ENCODE measurements around the gene NKX1-1. TPM values are rescaled to one million over a fixed set of nuclear protein-coding genes. Genes with fewer than 3 reads are reported as not detected.
A peak's percentile ranks its signal among the peaks of the same experiment; 100 is the strongest.

Gene NKX1-1
- total RNA-seq, 1 donor: not detected

DNA sequence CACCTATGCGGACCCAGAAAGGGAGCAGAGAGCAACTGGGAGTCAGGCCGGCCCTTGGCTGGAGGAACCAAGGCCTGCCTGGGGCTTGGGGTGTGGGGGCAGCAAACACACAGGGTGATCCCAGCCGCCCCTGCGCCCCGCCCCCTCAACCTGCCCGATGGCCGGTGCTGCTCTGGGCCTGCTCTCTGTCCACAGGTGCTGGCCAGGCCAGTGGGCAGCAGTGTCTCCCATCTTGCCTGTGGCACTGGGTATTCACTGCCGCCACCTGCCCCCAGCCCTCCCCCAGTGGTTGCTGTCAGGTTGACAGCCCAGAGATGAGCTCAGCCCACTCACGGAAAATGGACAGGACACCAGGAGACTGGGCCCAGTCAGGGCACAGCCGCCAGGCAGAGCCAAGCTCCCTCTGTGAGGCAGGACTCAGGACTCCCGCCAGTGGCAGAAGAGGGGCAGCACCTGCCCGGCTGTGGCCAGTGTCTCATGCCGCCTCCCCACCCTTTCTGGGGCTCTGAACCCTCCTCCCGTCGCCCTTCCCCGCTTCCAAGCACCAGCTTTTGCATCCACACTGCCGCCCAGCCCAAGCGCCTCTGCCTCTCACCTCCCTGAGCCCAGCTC is 4.7 kb downstream of the NKX1-1 start:
- Histone ChIP-seq H4K20me1 (ENCODE audit: insufficient read depth, low read length) (no peaks in the 10 kb centered on the region), H3K27ac (ENCODE audit: low read depth, low read length) (no peak overlapping the region), H3K36me3 (ENCODE audit: insufficient read depth, low read length) (no peaks in the 10 kb centered on the region), H3K4me1 (ENCODE audit: insufficient read depth, low read length) (no peaks in the 10 kb centered on the region), H2AFZ (ENCODE audit: low read length) (no peak overlapping the region), H3K9me3 (ENCODE audit: low read depth, low read length) (no peaks in the 10 kb centered on the region), H3K4me3 (ENCODE audit: insufficient read depth, low read length) (no peak overlapping the region), H3K27me3 (ENCODE audit: insufficient read depth, low read length) (peaks cover 40% of the 10 kb centered on the region), H3K4me2 (ENCODE audit: insufficient read depth, low read length) (no peak overlapping the region), H3K79me2 (ENCODE audit: insufficient read depth, low read length) (no peaks in the 10 kb centered on the region)
- TF ChIP-seq, protein P1, sequence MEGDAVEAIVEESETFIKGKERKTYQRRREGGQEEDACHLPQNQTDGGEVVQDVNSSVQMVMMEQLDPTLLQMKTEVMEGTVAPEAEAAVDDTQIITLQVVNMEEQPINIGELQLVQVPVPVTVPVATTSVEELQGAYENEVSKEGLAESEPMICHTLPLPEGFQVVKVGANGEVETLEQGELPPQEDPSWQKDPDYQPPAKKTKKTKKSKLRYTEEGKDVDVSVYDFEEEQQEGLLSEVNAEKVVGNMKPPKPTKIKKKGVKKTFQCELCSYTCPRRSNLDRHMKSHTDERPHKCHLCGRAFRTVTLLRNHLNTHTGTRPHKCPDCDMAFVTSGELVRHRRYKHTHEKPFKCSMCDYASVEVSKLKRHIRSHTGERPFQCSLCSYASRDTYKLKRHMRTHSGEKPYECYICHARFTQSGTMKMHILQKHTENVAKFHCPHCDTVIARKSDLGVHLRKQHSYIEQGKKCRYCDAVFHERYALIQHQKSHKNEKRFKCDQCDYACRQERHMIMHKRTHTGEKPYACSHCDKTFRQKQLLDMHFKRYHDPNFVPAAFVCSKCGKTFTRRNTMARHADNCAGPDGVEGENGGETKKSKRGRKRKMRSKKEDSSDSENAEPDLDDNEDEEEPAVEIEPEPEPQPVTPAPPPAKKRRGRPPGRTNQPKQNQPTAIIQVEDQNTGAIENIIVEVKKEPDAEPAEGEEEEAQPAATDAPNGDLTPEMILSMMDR (IDR thresholded peaks at IDR 0.05; ENCODE audit: extremely low read depth, low read depth, low read length): no peak
- peak; percentile 90 for DNase-seq (ENCODE audit: insufficient read length, low spot score, missing footprints)

DNA sequence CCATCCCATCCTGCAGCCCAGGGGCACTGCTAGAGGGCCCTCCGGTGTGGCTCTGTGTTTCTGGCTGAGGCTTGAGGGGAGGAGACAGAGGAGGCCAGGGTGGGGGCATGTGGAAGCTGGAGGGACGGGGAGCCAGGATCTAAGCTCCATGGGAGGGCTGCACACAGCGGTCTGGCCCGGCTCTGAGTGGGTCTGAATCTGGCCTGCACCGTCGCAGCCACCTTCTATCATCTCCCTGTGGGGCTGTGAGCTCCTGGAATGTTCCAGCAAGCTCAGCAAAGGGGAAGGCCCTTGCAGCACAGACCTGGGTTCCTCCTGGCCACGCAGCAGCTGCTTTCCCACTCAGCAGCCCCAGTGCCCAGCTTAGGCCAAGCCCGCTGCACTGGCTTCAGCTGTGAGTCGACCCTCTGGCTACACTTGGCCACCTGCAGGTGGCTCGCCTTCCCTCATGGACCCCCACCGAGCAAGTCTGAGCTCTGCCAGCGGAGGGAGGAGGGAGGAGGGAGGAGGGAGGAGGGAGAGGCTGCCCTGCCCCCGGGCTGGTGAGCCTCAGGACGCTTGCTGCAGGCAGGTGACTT is 5.3 kb downstream of the NKX1-1 start:
- H3K4me3 ChIP-seq (ENCODE audit: insufficient read depth, low read length): no peak overlapping the region
- H4K20me1 ChIP-seq (ENCODE audit: insufficient read depth, low read length): no peaks in the 10 kb centered on the region
- no peak overlapping the region for H3K27ac ChIP-seq (ENCODE audit: low read depth, low read length)
- TF ChIP-seq, protein P1 (IDR thresholded peaks at IDR 0.05; ENCODE audit: extremely low read depth, low read depth, low read length): no peak
- no peak overlapping the region for H2AFZ ChIP-seq (ENCODE audit: low read length)
- no peaks in the 10 kb centered on the region for H3K79me2 ChIP-seq (ENCODE audit: insufficient read depth, low read length)
- no peaks in the 10 kb centered on the region for H3K36me3 ChIP-seq (ENCODE audit: insufficient read depth, low read length)
- H3K4me2 ChIP-seq (ENCODE audit: insufficient read depth, low read length): no peak overlapping the region
- peak; percentile 87 for DNase-seq (ENCODE audit: insufficient read length, low spot score, missing footprints)
- H3K27me3 ChIP-seq (ENCODE audit: insufficient read depth, low read length): peaks cover 39% of the 10 kb centered on the region
- no peaks in the 10 kb centered on the region for H3K4me1 ChIP-seq (ENCODE audit: insufficient read depth, low read length)
- H3K9me3 ChIP-seq (ENCODE audit: low read depth, low read length): no peaks in the 10 kb centered on the region

DNA sequence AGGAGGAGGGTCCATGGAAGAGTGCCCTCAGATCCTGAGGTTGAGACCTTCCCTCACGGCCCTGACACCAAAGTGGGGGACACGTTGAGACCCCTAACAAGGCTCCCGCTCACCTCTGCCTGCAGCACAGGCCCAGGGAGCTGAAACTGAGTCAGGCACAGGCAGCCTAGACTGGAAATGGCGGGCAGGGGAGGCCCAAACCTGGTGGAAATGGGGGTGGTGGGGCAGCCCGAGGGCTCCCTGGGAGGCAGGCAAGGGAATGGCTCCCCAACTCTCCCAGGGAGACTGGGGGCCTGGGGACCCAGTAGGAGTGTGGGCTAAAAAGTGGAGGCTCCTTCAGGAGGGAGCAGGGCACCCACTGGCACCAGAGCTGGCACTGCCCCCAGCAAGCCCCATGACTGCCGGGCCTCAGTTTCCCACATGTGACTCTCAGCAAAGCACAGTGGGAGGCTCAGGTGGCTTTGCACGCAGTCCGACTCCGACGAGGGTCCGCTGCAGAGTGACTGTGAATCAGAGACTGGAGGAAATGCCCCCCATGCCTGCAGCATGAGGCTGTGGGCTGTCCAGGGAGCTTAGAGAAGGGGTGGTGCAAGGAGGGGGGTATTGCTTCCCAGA is 5.9 kb downstream of the NKX1-1 start:
- no peak overlapping the region for H3K4me3 ChIP-seq (ENCODE audit: insufficient read depth, low read length)
- TF ChIP-seq, protein P1 (IDR thresholded peaks at IDR 0.05; ENCODE audit: extremely low read depth, low read depth, low read length): no peak
- no peak overlapping the region for H3K4me2 ChIP-seq (ENCODE audit: insufficient read depth, low read length)
- no peaks in the 10 kb centered on the region for H3K79me2 ChIP-seq (ENCODE audit: insufficient read depth, low read length)
- H4K20me1 ChIP-seq (ENCODE audit: insufficient read depth, low read length): no peaks in the 10 kb centered on the region
- peaks cover 39% of the 10 kb centered on the region for H3K27me3 ChIP-seq (ENCODE audit: insufficient read depth, low read length)
- no peaks in the 10 kb centered on the region for H3K36me3 ChIP-seq (ENCODE audit: insufficient read depth, low read length)
- H3K9me3 ChIP-seq (ENCODE audit: low read depth, low read length): no peaks in the 10 kb centered on the region
- DNase-seq (ENCODE audit: insufficient read length, low spot score, missing footprints): peak; percentile 85
- no peak overlapping the region for H3K27ac ChIP-seq (ENCODE audit: low read depth, low read length)
- H3K4me1 ChIP-seq (ENCODE audit: insufficient read depth, low read length): no peaks in the 10 kb centered on the region
- no peak overlapping the region for H2AFZ ChIP-seq (ENCODE audit: low read length)

- H3K27me3 ChIP-seq (ENCODE audit: insufficient read depth, low read length): peaks cover 33% of the 10 kb centered on the region
- peak; percentile 73 for DNase-seq (ENCODE audit: insufficient read length, low spot score, missing footprints)
- H3K36me3 ChIP-seq (ENCODE audit: insufficient read depth, low read length): no peaks in the 10 kb centered on the region
- no peaks in the 10 kb centered on the region for H3K4me1 ChIP-seq (ENCODE audit: insufficient read depth, low read length)
- H4K20me1 ChIP-seq (ENCODE audit: insufficient read depth, low read length): no peaks in the 10 kb centered on the region
- no peak overlapping the region for H3K4me2 ChIP-seq (ENCODE audit: insufficient read depth, low read length)
- no peak overlapping the region for H3K4me3 ChIP-seq (ENCODE audit: insufficient read depth, low read length)
- H3K9me3 ChIP-seq (ENCODE audit: low read depth, low read length): no peaks in the 10 kb centered on the region
- TF ChIP-seq, protein P1 (IDR thresholded peaks at IDR 0.05; ENCODE audit: extremely low read depth, low read depth, low read length): no peak
- no peaks in the 10 kb centered on the region for H3K79me2 ChIP-seq (ENCODE audit: insufficient read depth, low read length)
- no peak overlapping the region for H3K27ac ChIP-seq (ENCODE audit: low read depth, low read length)
- H2AFZ ChIP-seq (ENCODE audit: low read length): no peak overlapping the region
These were observed 6.6 kb downstream of the NKX1-1 start for GRCh38 chr4:1399508-1400190.
